Stimulated activated naive CD8-positive, alpha-beta T cell treated with anti-CD3 and anti-CD28 coated beads, Interleukin-15, Interleukin-2, amounts not matched to agents 100 U/mL and 50 U/mL, for 24 hours (primary cell): ENCODE data around the gene MLLT3.

Source experiments
- ATAC-seq: fragments of 150-1000 bp; cut with Tn5 transposase; one replicate; pipeline ENCODE4 v1.10.0; 2021
- DNase-seq: peaks from one replicate; pipeline ENCODE4 v3.0.0; 2021

Gene MLLT3

GRCh38 chr9:20417373-20418080, 204.8 kb downstream of the MLLT3 start:
- DNase-seq (no peak), ATAC-seq (no peak)

- no peak for DNase-seq
- no peak for ATAC-seq
These were observed 208.1 kb downstream of the MLLT3 start for GRCh38 chr9:20414150-20414549.

- ATAC-seq (no peak), DNase-seq (no peak)
These were observed 212.8 kb downstream of the MLLT3 start for GRCh38 chr9:20409321-20410092.

GRCh38 chr9:20408513-20408912, 213.8 kb downstream of the MLLT3 start:
- ATAC-seq = no peak
- DNase-seq = no peak

- ATAC-seq (no peak), DNase-seq (no peak)
These were observed 215.3 kb downstream of the MLLT3 start for GRCh38 chr9:20407013-20407412.

GRCh38 chr9:20406344-20406743, 216.0 kb downstream of the MLLT3 start:
- DNase-seq = no peak
- ATAC-seq = no peak

- DNase-seq = no peak
- no peak for ATAC-seq
These were observed 216.7 kb downstream of the MLLT3 start for GRCh38 chr9:20405616-20406015.

GRCh38 chr9:20405078-20405477, 217.2 kb downstream of the MLLT3 start:
- no peak for DNase-seq

GRCh38 chr9:20404192-20404813, 218.0 kb downstream of the MLLT3 start:
- DNase-seq = no peak

More at GRCh38 chr9:20405078-20405477, 217.2 kb downstream of the MLLT3 start:
- ATAC-seq = no peak

GRCh38 chr9:20403346-20403745, 219.0 kb downstream of the MLLT3 start:
- ATAC-seq (no peak), DNase-seq (no peak)

More at GRCh38 chr9:20404192-20404813, 218.0 kb downstream of the MLLT3 start:
- ATAC-seq = no peak

- no peak for ATAC-seq
- no peak for DNase-seq
These were observed 219.9 kb downstream of the MLLT3 start for GRCh38 chr9:20402273-20402875.

GRCh38 chr9:20398536-20399338, 223.6 kb downstream of the MLLT3 start:
- ATAC-seq (no peak), DNase-seq (no peak)

- ATAC-seq (no peak), DNase-seq (no peak)
These were observed 225.0 kb downstream of the MLLT3 start for GRCh38 chr9:20397348-20397747.

- DNase-seq (peak; percentile 9), ATAC-seq (no peak)
These were observed 225.8 kb downstream of the MLLT3 start for GRCh38 chr9:20396509-20396908.

- no peak for DNase-seq
- ATAC-seq = no peak
These were observed 226.6 kb downstream of the MLLT3 start for GRCh38 chr9:20395651-20396050.

- DNase-seq = no peak
- ATAC-seq = no peak
These were observed 227.3 kb downstream of the MLLT3 start for GRCh38 chr9:20394969-20395368.

- DNase-seq = no peak
- ATAC-seq = no peak
These were observed 231.1 kb downstream of the MLLT3 start for GRCh38 chr9:20391208-20391607.

- ATAC-seq = no peak
- no peak for DNase-seq
These were observed 231.9 kb downstream of the MLLT3 start for GRCh38 chr9:20390400-20390799.

- no peak for ATAC-seq
- DNase-seq = no peak
These were observed 235.2 kb downstream of the MLLT3 start for GRCh38 chr9:20387062-20387461.

- DNase-seq = no peak
These were observed 237.7 kb downstream of the MLLT3 start for GRCh38 chr9:20384642-20385041.

GRCh38 chr9:20382460-20383071, 239.7 kb downstream of the MLLT3 start:
- ATAC-seq (peak; percentile 46), DNase-seq (no peak)

More at GRCh38 chr9:20384642-20385041, 237.7 kb downstream of the MLLT3 start:
- ATAC-seq = no peak
